T-helper 17 cell (primary cell): ENCODE results near the gene ZNF705A. TPM values are rescaled to one million over a fixed set of nuclear protein-coding genes. Genes with fewer than 3 reads are reported as not detected.
"Not testable (repeated sequence)": the region's sequence is repeated elsewhere in the genome, so short reads cannot be mapped to it uniquely, and the experiment has no call there.

Experiments
- ATAC-seq: fragments of 150-1000 bp; cut with Tn5 transposase; 2 replicates; pipeline ENCODE4 v1.10.0; 2021; ENCODE audit warnings: mild to moderate bottlenecking, moderate library complexity
- DNase-seq, 3 donors: peaks; one replicate each; pipeline versions ENCODE4 v3.0.0 to v3.0.0-alpha.2; 2020 to 2021
- H3K9me3 ChIP-seq: one replicate; pipeline ENCODE4 v1.7.0; 2013; ENCODE audit warnings: low read length, mild to moderate bottlenecking; ENCODE audit not compliant: control insufficient read depth, poor library complexity, severe bottlenecking
- H3K27ac Mint-ChIP-seq: one replicate; pipeline ENCODE4 v1.8.0; 2022; ENCODE audit warnings: mild to moderate bottlenecking, moderate library complexity, mixed read lengths
- H3K27me3 Mint-ChIP-seq: one replicate; pipeline ENCODE4 v1.8.0; 2022; ENCODE audit warnings: mixed read lengths
- H3K36me3 Mint-ChIP-seq: one replicate; pipeline ENCODE4 v1.8.0; 2022; ENCODE audit warnings: low read depth, mixed read lengths
- H3K4me1 Mint-ChIP-seq: one replicate; pipeline ENCODE4 v1.8.0; 2022; ENCODE audit warnings: mild to moderate bottlenecking, mixed read lengths
- H3K4me3 Mint-ChIP-seq: one replicate; pipeline ENCODE4 v1.8.0; 2022; ENCODE audit warnings: mild to moderate bottlenecking, moderate library complexity, mixed read lengths
- total RNA-seq, 4 donors: library from RNA in 2 of 4; stranded (reverse) in 2 of 4; gene quantifications; one replicate each; pipeline ENCODE4 v1.2.3 and lab custom pipeline; 2022 to 2026

The ZNF705A gene
- total RNA-seq, 2 donors from 2014 or later: not detected

DNA sequence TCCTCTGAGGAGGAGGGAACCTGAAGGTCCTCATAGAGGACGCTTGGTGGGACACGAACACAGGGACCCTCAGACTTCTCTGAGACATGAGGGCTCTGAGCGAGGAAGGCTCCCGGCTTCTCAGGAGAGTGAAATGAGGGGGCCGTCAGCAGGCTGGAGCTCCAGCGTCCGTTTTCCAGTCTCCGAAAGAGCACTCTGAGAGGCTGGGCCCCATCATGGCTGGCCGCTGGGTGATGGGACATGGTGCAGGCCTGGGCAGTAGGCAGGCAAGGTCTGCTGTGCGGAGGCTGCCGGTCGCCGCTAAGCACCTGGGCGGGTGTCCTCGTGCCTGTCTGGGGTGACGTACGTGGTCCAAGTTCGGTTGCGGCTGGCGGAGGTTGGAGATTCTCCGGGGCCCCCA lies 65.0 kb downstream of the ZNF705A start:
- H3K4me1 Mint-ChIP-seq, ATAC-seq, H3K27ac Mint-ChIP-seq, H3K36me3 Mint-ChIP-seq, H3K4me3 Mint-ChIP-seq, DNase-seq, H3K27me3 Mint-ChIP-seq, H3K9me3 ChIP-seq: not testable (repeated sequence)

DNA sequence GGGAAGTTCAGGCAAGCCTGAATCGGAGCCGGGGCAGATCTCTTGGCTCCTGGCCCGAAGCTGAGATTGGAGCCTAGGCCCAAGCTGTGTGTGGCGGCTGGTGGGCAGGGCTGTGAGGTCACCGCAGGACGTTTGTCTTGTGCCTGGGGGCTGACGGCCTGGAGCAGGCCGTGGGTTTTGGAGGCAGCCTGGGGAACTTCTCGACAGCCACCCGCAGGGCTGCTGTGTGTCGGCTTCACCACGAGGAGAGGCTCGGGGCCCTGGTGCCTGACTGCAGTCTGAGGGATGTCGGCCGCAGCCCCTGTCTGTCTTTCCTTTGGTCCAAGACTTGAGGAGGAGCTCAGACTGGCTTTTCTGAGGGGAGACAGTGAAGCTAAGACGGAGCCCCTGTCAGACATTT lies 65.5 kb downstream of the ZNF705A start:
- DNase-seq, H3K4me3 Mint-ChIP-seq, H3K27me3 Mint-ChIP-seq, H3K36me3 Mint-ChIP-seq, H3K9me3 ChIP-seq, H3K27ac Mint-ChIP-seq, ATAC-seq, H3K4me1 Mint-ChIP-seq: not testable (repeated sequence)

DNA sequence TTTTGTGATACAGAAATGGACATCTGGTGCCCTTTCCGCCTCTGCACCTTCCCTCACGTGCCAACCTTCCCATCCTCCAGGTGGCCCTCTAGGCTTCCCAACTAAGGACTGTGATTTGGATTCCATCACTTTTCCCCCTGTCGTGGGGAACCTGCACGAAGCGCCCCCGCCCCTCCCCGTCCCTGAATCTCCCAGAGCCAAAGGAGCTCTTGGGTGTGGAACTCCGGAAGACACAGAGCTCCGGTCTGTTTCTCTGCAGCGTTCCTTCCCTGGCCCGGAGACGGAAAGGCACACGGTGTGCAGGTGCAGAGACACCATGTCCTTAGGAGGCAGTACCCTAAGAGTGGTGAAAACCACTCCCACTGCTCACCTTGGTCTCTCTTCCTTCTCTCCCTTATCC lies 66.8 kb downstream of the ZNF705A start:
- H3K4me3 Mint-ChIP-seq, H3K27me3 Mint-ChIP-seq, ATAC-seq, DNase-seq, H3K27ac Mint-ChIP-seq, H3K36me3 Mint-ChIP-seq, H3K9me3 ChIP-seq, H3K4me1 Mint-ChIP-seq: not testable (repeated sequence)

DNA sequence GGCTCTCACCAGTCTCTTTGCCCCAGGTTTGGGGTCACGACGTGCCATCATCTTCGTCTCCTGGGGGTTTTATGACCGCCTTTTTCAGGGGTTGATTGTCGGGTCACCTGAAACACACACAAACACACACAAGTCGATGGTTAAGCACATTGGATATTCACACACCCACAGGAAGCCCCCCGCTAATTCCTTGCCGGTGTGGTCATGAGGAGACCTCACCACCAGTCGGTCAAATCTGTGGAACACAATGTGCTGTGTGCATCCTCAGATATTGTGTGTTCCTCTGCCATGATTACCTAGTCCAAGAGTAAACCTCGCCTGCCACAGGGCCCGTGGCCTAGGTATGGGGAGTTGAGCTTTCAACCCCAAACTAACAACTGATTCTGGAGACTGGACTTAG lies 68.0 kb downstream of the ZNF705A start:
- not testable (repeated sequence) for H3K4me3 Mint-ChIP-seq, H3K27me3 Mint-ChIP-seq, H3K9me3 ChIP-seq, ATAC-seq, DNase-seq, H3K27ac Mint-ChIP-seq, H3K36me3 Mint-ChIP-seq, H3K4me1 Mint-ChIP-seq

DNA sequence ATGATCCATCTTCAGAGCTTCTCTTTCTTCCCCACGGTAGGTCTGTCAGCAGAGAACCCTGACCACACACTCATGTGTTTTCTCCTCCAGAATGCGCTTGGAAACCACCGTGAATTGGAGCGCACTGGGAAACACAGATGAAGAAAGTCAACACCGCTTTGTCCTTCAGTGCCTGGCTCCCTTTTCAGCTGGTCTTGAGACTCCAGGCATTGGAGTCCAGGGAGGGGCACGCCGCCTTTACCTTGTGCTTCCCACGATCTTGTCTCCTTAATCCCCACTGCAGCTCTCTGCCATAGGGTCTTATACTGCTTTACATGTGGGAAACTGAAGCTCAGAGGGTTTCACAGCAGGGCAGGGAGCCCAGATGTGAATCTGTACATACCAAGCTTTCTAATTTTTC lies 69.5 kb downstream of the ZNF705A start:
- H3K9me3 ChIP-seq: no peaks in the 10 kb centered on the region
- no peak for ATAC-seq
- Mint-ChIP-seq H3K27ac (no peak overlapping the region), H3K36me3 (no peaks in the 10 kb centered on the region), H3K4me3 (no peak overlapping the region), H3K4me1 (no peaks in the 10 kb centered on the region), H3K27me3 (no peaks in the 10 kb centered on the region)
- DNase-seq: no peak

DNA sequence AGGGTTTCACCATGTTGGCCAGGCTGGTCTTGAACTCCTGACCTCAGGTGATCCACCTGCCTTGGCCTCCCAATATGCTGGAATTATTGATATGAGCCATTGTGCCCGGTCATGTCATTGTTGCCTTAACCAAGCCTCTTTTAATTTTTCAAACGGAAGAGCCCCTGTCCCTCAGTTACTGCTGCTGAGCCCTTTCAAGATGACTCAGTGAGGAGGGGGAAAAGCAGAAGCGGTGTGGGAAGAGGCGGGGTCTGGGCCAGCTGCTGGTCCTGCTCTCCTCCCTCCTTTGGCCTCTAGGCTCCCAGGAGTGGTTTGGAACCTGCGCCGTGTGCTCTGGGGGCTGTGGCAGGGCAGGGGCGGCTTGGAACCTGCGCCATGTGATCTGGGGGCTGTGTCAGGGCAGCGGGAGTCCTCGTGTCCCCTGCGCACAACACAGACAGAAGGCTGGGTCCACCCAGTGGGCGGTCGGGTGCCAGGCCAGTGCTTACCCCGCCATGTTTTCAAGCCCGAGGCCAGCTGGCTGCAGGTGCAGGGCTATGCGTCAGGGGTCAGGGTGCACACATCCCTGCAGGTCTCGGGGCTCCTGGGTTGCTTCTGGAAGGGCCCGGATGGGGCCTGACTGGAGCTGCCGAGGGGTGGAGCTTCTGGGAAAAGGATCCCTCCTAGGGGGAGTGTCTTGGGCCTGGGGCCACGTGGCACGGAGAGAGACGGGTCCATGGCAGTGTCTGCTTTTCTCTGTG lies 70.3 kb downstream of the ZNF705A start, which contains the start of gene FAM90A1:
Gene FAM90A1, minus strand, starts transcription at position 627 of the 740 bp plus-strand sequence. CDS start 2,786 bp downstream, outside the sequence.
- ATAC-seq, H3K9me3 ChIP-seq, H3K27me3 Mint-ChIP-seq, H3K4me1 Mint-ChIP-seq, DNase-seq, H3K4me3 Mint-ChIP-seq, H3K27ac Mint-ChIP-seq, H3K36me3 Mint-ChIP-seq: not testable (repeated sequence)

DNA sequence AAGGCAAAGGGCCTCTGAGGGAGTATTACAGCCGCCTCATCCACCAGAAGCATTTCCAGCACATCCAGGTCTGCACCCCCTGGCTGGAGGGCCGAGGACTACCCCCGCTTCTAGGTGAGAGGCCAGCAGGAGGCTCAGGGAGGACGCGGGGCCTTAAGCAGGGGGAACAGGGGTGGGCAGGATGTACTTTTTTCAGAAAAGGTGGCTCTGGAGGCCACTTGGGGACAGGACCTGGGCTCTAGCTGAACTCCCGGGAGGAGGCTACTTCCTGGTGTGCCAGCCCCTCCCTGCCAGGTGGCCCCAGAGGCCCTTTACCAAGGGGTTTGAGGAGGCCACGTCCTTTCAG lies 70.9 kb downstream of the ZNF705A start:
- not testable (repeated sequence) for H3K27ac Mint-ChIP-seq, H3K4me1 Mint-ChIP-seq, H3K9me3 ChIP-seq, DNase-seq, H3K4me3 Mint-ChIP-seq, ATAC-seq, H3K36me3 Mint-ChIP-seq, H3K27me3 Mint-ChIP-seq

DNA sequence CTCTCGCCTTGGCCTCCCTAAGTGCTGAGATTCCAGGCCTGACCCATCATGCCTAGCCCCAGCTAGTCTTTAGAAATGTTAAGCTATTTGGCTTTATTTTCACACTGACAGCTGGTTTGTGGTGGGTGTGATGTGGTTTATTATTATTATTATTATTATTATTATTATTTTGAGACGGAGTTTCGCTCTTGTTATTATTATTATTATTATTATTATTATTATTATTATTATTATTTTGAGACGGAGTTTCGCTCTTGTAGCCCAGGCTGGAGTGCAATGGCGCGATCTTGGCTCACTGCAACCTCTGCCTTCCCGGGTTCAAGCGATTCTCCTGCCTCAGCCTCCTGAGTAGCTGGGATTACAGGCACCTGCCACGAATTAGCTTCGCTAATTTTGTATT lies 71.8 kb downstream of the ZNF705A start:
- not testable (repeated sequence) for H3K9me3 ChIP-seq, H3K27ac Mint-ChIP-seq, H3K4me1 Mint-ChIP-seq, H3K4me3 Mint-ChIP-seq, DNase-seq, ATAC-seq, H3K36me3 Mint-ChIP-seq, H3K27me3 Mint-ChIP-seq

DNA sequence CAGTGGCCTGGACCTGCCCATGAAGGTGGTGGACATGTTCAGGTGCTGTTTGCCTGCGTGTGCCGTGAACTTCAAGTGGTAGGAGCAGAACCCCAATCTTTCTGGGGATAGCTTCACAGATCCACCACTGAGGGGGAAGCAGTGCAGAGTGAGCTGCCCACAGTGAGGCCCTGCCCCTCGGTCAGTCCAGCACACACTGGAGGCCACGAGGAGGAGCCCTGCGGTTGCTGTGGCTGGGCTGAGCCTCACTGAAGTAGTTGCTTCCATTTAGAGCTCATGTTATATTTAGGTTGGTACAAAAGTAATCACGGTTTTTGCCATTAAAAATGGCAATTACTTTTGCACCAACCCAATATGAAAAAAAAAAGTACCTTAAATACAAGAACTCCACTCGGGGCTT lies 72.7 kb downstream of the ZNF705A start:
- not testable (repeated sequence) for H3K4me3 Mint-ChIP-seq, H3K4me1 Mint-ChIP-seq, H3K27ac Mint-ChIP-seq, H3K9me3 ChIP-seq, DNase-seq, H3K27me3 Mint-ChIP-seq, H3K36me3 Mint-ChIP-seq, ATAC-seq

Other genes with a start within 250 kb of the ZNF705A start
- 100 to 1,000 TPM; 689 to 766 TPM for gene SLC2A3, start 220.8 kb upstream of the ZNF705A start, total RNA-seq
- gene FOXJ2, start 124.3 kb upstream of the ZNF705A start, total RNA-seq: 10 to 100 TPM; 33.4 to 40.4 TPM
- 1 to 10 TPM; 3.1 to 3.9 TPM for gene C3AR1, start 90.7 kb upstream of the ZNF705A start, total RNA-seq
- 10 to 100 TPM; 72.8 to 73.0 TPM for gene NECAP1, start 74.7 kb upstream of the ZNF705A start, total RNA-seq
- 1 to 10 TPM; 1.4 to 2.7 TPM for gene CLEC4A, start 33.4 kb upstream of the ZNF705A start, total RNA-seq
- under 1 TPM in 1 of 2 donors, not detected in 1; 0.65 TPM for gene FAM90A1, start 70.6 kb downstream of the ZNF705A start, total RNA-seq